ENCODE results near the gene C15orf61. TPM values are rescaled to one million over a fixed set of nuclear protein-coding genes. Genes with fewer than 3 reads are reported as not detected.

C15orf61 gene
- total RNA-seq = 3.1 and 6.5 TPM in 2 replicates

DNA sequence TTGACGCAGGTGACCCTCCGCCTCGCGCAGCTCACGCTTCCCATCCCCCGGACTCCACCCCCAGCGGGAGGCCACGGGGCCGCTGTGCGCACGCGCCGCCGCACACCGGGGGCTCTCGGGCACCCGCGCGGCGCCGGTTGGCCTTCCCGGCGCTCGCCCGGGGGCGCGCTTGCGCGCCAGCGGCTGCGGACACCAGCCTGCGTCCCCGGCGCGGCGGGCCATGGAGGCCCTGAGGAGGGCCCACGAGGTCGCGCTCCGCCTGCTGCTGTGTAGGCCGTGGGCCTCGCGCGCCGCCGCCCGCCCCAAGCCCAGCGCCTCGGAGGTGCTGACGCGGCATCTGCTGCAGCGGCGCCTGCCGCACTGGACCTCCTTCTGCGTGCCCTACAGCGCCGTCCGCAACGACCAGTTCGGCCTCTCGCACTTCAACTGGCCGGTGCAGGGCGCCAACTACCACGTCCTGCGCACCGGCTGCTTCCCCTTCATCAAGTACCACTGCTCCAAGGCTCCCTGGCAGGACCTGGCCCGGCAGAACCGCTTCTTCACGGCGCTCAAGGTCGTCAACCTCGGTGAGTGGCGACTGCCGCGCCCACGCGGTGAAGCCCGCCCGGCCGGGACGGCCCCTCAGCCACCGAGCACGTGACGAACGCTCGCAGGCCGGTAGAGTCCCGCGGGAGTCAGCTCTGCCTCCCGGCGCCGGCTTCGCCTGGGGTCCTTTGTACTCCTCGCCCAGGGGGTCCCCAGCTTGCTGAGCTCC is at the start of gene C15orf61:
Gene C15orf61 (plus strand): TSS at position 103 of the 754 bp plus-strand sequence. CDS start 118 bp downstream, at position 221.

DNA sequence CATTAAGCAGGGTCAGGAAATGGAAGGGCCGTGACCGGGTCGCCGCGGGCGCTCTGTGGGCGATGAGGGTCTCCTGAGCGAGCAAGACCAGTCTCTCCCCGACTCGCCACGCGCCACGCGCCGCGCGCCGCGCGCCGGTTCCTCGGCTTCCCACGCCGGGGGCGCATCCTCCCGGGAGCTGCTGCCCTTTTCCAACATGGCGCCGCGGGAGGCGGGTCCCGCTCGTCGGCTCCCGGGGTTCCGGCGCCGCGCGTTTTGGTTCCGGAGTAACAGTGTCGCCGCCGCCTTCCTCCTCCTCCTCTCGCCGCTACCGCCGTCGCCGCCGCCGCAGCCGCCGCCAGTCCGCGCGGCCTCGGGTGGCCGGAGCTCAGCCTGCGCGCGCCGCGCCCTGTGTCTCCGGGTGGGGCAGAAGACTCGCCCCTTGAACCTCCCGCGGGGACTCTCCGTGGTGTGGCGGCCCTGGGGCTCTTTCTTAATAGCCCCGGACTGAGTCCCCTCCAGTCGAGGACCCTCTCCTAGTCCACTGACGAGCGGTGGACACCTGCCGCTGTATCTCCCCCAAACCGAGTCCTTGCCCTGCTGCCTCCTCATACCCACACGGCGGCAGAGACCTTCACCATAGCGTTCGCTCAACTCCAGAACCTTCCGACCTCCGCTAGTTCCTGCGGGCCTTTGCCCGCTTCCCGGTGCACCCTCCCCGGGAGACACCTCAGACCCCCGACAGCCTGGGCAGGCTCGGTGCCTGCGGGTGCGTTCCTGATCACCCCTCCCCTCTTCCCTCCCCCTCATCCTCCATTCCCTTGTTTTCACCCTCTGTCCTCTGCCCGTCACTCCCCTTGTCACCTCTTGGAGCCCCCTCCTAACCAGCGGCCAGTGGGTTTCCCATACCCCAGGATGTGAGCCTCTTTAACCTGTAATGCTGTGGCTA is 21.8 kb downstream of the C15orf61 start, which contains the start of gene MAP2K5:
Gene MAP2K5 (plus strand): TSS at position 284 of the 928 bp plus-strand sequence. CDS start 633 bp downstream, at position 917.

Other genes starting within 250 kb of the C15orf61 start
- 4.8 and 11.7 TPM in 2 replicates for gene MAP2K5, start 21.6 kb downstream of the C15orf61 start, total RNA-seq

Data from nasal cavity respiratory epithelium epithelial cell of viscerocranial mucosa (primary cell).